GM20000 (cell line): ENCODE results near the gene EXOC1.
A peak's percentile ranks its signal among the peaks of the same experiment; 100 is the strongest.

ENCODE experiments used
- DNase-seq: peaks from one replicate; pipeline ENCODE4 v3.0.0; 2012; ENCODE audit warnings: low spot score
- TF ChIP-seq, protein P1 (sequence below): IDR thresholded peaks from 2 replicates; pipeline ENCODE4 v1.5.1; 2012; ENCODE audit warnings: mild to moderate bottlenecking, control low read depth; ENCODE audit errors: extremely low read depth, missing control alignments

EXOC1 gene

DNA sequence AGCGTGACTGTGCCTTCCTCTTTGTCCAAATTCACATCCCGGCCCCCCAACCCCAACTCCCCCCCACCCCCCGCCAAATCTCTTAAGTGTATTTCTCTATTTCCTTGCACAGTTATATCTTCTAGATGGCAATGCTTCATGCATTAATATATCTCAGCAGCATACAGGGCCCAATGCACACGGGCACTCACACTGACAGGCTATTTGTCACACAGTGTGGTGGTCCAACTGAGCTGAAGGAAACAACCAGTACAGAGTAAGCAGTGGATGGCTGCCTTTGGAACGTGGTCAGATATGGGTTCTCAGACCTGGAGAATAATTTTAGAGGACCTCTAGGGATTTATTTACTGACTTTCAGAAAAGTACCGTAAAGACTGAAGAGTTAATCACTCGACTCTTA is 681 bp downstream of the EXOC1 start:
- TF ChIP-seq, protein P1, sequence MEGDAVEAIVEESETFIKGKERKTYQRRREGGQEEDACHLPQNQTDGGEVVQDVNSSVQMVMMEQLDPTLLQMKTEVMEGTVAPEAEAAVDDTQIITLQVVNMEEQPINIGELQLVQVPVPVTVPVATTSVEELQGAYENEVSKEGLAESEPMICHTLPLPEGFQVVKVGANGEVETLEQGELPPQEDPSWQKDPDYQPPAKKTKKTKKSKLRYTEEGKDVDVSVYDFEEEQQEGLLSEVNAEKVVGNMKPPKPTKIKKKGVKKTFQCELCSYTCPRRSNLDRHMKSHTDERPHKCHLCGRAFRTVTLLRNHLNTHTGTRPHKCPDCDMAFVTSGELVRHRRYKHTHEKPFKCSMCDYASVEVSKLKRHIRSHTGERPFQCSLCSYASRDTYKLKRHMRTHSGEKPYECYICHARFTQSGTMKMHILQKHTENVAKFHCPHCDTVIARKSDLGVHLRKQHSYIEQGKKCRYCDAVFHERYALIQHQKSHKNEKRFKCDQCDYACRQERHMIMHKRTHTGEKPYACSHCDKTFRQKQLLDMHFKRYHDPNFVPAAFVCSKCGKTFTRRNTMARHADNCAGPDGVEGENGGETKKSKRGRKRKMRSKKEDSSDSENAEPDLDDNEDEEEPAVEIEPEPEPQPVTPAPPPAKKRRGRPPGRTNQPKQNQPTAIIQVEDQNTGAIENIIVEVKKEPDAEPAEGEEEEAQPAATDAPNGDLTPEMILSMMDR = no peak
- no peak for DNase-seq

DNA sequence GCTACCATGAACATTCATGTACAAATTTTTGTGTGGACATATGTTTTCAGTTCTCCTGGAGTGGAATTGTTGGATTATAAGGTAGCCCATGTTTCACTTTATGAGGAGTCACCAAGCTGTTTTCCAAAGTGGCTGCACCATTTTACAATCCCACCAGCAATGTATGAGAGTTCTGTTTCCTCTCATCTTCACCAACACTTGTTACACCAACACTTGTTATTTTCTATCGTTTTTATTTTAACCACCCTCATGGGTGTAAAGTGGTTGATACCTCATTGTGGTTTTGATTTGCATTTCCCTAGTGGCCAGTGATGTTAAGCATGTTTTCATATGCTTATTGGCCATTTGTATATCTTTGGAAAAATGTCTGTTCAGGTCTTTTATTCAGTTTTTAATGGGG is 4.1 kb downstream of the EXOC1 start:
- no peak for DNase-seq
- TF ChIP-seq, protein P1 = no peak

DNA sequence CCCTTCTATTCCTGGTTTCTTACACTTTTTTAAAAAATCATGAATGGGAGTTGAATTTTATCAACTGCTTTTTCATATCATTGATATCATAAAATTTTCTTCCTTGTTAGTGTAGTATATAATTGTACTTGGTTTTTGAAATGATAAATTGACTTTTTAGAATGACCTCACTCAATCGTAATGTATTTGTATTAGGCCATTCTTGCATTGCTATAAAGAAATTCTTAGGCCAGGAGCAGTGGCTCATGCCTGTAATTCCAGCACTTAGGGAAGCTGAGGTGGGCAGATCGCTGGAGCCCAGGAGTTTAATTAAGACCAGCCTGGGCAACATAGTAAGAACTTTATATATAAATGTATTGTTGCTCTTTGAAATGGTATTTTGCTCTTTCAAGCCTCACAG is 6.3 kb downstream of the EXOC1 start:
- no peak for DNase-seq
- TF ChIP-seq, protein P1 = no peak

DNA sequence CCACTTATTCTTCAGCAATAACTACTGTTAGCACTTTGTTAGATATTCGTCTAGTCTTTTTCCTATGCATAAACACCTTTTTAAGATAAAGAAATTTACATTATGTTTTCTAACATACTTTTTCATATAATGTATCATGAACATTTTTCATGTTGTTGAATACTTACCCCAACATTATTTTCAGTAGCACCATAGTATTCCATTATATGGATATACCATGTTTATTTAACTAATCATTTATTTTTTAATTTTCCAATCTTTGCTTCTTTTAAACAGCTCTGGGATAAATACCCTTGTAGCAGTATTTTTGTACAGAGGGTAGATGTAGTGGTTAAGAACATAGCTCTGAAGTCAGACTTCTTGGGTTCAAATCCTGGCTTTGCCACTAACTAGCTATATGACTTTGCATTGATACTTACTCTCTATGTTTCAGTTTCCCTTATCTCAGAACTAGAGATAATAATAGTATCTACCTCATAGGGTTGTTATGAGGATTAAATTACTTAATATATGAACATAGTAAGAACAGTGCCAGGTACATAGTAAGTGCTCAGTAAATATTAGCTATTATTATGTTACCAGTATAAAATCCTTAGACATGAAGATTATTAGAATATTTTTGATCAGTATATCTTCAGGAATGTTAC is 11.3 kb downstream of the EXOC1 start:
- TF ChIP-seq, protein P1 = no peak
- DNase-seq = no peak

DNA sequence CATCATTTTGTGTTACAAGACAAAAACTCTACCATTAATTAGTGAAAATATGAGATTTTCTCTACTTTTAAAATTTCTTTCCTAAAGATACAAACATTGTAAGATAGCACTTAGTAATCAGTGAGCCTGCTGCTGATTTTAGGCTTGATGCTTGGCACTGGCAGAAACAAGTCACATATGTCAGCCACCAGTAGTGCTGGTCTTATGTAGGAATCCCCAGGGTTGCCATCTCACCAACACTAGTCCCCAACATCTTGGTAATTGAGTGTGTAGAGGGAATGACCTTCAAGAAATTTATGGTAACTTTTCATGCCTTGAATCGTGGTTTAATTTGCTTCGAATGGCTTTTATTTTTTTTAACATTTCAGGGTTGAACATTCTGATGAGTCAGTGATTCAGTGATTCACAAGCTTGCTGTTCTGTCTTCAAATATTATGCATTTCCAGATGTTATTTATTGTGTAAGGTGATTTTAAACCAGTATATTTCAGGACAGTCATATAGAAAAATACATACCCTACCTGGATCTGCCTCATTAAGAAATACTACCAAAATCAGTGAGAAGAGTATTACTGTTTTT is 11.9 kb downstream of the EXOC1 start:
- TF ChIP-seq, protein P1 = no peak
- DNase-seq = no peak

DNA sequence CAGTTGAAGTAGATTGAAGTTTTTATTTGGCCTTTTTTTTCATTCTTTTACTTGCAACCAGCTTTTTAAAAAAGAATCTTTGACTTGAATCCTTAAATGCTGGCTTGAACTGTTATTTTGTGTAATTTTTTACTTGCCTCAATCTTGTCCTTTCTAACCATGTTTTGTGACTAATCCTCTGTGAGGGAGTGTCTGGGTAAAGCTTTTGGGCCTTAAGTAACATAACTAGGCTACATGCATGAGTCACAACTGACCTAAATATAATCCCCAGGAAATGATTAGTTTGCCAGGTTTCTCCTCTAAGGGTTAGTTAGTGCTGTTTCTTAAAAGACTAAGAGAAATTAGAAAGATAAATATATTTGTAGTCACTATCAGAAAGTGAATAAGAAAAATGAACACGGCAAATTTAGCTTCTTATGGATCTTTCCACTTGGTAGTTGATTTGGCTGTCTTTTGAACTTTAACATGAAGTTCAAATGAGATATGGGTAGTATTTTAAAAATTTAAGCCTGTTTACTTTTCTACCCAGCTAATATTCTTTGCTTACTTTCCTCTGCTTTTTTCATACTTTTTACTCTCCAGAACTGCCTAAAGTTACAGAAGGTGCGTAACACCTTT is 13.0 kb downstream of the EXOC1 start:
- DNase-seq = peak; percentile 12
- TF ChIP-seq, protein P1 = no peak

DNA sequence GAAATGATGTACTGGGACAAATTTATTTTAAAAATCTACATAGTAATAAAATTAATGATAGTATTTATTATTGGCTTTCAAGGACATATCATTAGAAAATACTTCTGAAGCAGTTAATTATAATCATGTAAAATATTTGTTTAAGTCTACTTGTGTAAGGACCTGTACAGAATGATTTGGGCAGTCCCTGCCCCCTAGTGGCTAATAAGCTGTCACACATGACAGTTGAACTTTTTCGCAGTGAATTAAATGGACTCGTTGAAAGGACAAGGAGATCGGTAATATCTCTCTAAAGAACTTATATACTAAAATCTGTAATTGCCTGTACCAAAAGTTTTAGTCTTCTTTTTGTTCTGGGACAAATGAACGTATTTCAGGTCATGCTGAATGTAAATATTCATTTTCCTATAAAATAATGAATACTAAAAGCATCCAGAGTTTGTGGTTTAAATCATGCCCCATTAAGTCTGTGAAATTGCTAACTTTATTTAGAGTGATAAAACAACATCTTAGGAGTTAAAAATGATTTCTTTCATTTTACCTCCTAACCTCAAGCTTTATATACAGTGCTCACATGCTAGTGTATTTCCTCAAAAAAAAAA is 13.6 kb downstream of the EXOC1 start:
- TF ChIP-seq, protein P1 = peak; percentile 72

More for the DNA sequence above, 13.6 kb downstream of the EXOC1 start:
- DNase-seq = peak; percentile 31
